Activated T-cell treated with anti-CD3 and anti-CD28 coated beads, Interleukin-2, amount 50 U/mL, for 24 hours (primary cell): ENCODE measurements around the gene PARP8.
"Not testable (repeated sequence)": the region's sequence is repeated elsewhere in the genome, so short reads cannot be mapped to it uniquely, and the experiment has no call there.

Experiments used
- DNase-seq: peaks from one replicate; pipeline ENCODE4 v3.0.0-alpha.2; 2020
- H3K27ac Mint-ChIP-seq: 2 replicates; pipeline ENCODE4 v1.8.0; 2020; ENCODE audit warnings: mild to moderate bottlenecking, mixed read lengths
- H3K27me3 Mint-ChIP-seq: 2 replicates; pipeline ENCODE4 v1.8.0; 2020; ENCODE audit warnings: mixed read lengths
- H3K36me3 Mint-ChIP-seq: 2 replicates; pipeline ENCODE4 v1.8.0; 2020; ENCODE audit warnings: low read depth, mixed read lengths
- H3K4me1 Mint-ChIP-seq: 2 replicates; pipeline ENCODE4 v1.8.0; 2020; ENCODE audit warnings: low read depth, mixed read lengths
- H3K4me3 Mint-ChIP-seq: 2 replicates; pipeline ENCODE4 v1.8.0; 2020; ENCODE audit warnings: mild to moderate bottlenecking, moderate library complexity, mixed read lengths
- H3K9me3 Mint-ChIP-seq: 2 replicates; pipeline ENCODE4 v1.8.0; 2020; ENCODE audit warnings: mixed read lengths

PARP8 gene

DNA sequence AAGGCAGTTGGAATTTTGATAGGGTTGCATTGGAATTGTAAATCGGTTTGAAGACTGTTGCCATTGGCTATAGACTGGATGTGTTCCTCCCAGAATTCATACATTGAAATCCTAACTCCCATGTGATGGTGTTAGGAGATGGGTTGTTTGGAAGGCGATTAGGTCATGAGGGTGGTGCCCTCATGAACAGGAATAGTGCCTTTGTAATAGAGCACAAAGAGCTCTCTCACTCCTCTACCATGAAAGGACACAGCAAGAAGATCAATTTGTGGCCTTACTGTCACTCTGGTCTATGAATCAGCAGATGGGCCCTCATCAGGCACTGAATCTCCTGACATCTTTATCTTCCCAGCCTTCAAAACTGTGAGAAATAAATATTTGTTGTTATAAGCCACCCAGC, 133.2 kb downstream of the PARP8 start:
- H3K9me3 Mint-ChIP-seq, result peaks cover 28% of the 10 kb centered on the region
- no peak for DNase-seq
- H3K27me3 Mint-ChIP-seq, result no peaks in the 10 kb centered on the region
- H3K4me1 Mint-ChIP-seq, result peaks cover 15% of the 10 kb centered on the region
- H3K4me3 Mint-ChIP-seq, result no peak overlapping the region
- peaks cover 86% of the 10 kb centered on the region for H3K36me3 Mint-ChIP-seq
- H3K27ac Mint-ChIP-seq, result no peak overlapping the region

DNA sequence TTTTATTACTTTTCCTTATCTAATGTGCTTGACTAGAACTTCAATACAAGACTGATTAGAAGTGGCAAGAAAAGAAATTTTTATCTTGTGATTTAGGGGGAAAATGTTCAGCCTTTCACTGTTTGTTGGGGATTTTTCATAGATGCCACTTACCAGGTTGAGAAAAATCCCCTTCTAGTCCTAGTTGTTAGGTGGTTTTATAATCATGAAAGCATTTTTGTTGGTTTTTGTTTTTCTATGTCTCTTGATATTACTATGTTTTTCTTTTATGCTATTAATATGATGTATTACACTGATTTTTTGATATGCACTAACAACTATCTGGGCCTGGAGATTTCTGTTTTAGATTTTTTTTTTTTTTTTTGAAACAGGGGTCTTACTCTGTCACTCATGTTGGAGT, 134.0 kb downstream of the PARP8 start:
- Mint-ChIP-seq H3K4me3 (no peak overlapping the region), H3K27me3 (no peaks in the 10 kb centered on the region), H3K27ac (no peak overlapping the region)

DNA sequence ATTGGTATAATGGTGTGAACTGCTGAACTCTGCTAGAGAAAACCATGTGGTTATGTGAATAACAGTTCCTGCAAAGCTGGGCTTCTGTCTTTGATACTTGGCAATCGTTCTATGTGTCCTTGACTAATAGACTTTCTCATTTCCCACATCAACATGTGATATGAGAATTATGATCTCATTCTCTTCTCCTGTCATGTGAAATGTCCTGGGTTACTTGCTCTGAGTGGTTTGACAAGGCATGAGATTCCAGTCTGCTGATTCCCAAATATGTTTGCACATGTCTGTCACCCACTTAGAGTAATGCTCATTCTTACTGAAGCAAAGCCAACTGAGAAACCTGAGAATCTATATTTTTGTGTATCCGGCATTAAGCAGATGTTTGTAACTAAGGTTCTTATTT, 141.2 kb downstream of the PARP8 start:
- peaks cover 11% of the 10 kb centered on the region for H3K9me3 Mint-ChIP-seq
- H3K4me3 Mint-ChIP-seq, result no peak overlapping the region
- H3K4me1 Mint-ChIP-seq, result peaks cover 29% of the 10 kb centered on the region
- H3K36me3 Mint-ChIP-seq, result peaks cover 86% of the 10 kb centered on the region
- H3K27ac Mint-ChIP-seq, result no peak overlapping the region
- no peaks in the 10 kb centered on the region for H3K27me3 Mint-ChIP-seq
- DNase-seq, result no peak

More for the DNA sequence above, 134.0 kb downstream of the PARP8 start:
- Mint-ChIP-seq H3K4me1 (peaks cover 22% of the 10 kb centered on the region), H3K9me3 (peaks cover 28% of the 10 kb centered on the region), H3K36me3 (peaks cover 85% of the 10 kb centered on the region)
- DNase-seq, result no peak

DNA sequence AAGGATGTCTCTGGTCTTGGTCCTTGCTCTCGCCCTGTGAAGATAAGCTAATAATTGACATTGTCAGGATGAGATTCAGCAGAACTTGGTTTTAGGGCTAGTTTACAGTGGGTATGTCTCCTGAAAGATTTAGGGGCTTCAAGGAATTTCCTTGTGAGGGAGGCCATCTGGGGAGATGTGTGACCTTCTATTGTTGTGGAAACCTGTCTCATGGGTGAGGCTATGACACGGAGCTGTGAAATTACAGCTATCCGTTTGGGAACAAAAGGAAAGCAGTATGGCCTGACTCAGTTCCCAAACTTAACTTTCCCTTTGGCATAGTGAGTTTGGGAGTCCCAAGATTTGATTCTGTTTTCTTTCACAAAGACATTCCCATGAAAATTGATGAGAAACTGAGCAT, 142.0 kb downstream of the PARP8 start:
- Mint-ChIP-seq H3K4me3 (no peak overlapping the region), H3K27me3 (no peaks in the 10 kb centered on the region), H3K4me1 (peaks cover 28% of the 10 kb centered on the region), H3K9me3 (peaks cover 4% of the 10 kb centered on the region), H3K27ac (no peak overlapping the region), H3K36me3 (peaks cover 79% of the 10 kb centered on the region)
- no peak for DNase-seq

DNA sequence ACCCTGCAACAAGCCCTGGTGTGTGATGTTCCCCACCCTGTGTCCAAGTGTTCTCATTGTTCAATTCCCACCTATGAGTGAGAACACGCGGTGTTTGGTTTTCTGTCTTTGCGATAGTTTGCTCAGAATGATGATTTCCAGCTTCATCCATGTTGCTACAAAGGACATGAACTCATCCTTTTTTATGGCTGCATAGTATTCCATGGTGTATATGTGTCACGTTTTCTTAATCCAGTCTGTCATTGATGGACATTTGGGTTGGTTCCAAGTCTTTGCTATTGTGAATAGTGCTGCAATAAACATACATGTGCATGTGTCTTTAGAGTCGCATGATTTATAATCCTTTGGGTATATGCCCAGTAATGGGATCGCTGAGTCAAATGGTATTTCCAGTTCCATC, 145.3 kb downstream of the PARP8 start:
- not testable (repeated sequence) for H3K27ac Mint-ChIP-seq, H3K4me3 Mint-ChIP-seq, H3K4me1 Mint-ChIP-seq, H3K9me3 Mint-ChIP-seq, DNase-seq, H3K27me3 Mint-ChIP-seq
- peaks cover 76% of the 10 kb centered on the region for H3K36me3 Mint-ChIP-seq

DNA sequence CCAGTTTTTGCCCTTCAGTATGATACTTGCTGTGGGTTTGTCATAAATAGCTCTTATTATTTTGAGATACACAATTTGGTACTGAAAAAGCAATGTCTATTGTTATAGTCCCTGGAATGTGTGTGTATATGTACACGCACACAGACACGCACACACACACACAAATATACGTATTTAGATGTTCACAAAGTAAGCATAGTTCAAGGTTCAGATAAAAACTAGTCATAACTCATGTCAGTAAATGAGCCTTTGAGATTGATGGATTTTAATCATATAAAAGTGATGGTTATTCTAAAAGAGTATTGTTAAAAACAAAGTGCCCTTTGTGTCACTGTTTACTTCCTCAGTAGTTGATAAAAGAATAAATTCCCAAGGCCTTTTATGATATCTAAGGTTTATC, 147.3 kb downstream of the PARP8 start:
- H3K27me3 Mint-ChIP-seq, result no peaks in the 10 kb centered on the region
- H3K27ac Mint-ChIP-seq, result no peak overlapping the region
- H3K9me3 Mint-ChIP-seq, result no peaks in the 10 kb centered on the region
- no peak overlapping the region for H3K4me3 Mint-ChIP-seq
- peaks cover 72% of the 10 kb centered on the region for H3K36me3 Mint-ChIP-seq
- no peak for DNase-seq
- H3K4me1 Mint-ChIP-seq, result peaks cover 2% of the 10 kb centered on the region

DNA sequence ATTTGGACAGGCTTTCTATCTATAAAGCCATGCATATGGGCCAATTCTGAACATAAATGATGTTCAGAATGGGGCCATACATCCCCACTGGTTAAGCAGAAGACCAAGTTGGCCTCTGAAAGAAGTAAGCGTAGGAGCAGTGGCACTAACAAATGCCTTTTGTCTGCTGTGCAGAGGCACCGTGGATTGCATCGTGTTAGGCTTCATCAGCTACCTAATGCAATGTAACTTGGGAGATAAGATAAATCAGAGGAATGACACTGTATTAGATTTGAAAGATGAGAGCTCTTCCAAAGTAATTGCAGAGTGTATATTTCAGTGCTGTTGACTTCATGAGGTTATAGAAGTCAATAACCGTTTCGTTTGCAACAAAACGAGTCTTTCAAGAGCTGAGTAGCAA, 148.1 kb downstream of the PARP8 start:
- H3K4me3 Mint-ChIP-seq, result no peak overlapping the region
- H3K27me3 Mint-ChIP-seq, result no peaks in the 10 kb centered on the region
- peaks cover 2% of the 10 kb centered on the region for H3K4me1 Mint-ChIP-seq
- H3K9me3 Mint-ChIP-seq, result no peaks in the 10 kb centered on the region
- no peak overlapping the region for H3K27ac Mint-ChIP-seq
- peaks cover 70% of the 10 kb centered on the region for H3K36me3 Mint-ChIP-seq
- no peak for DNase-seq

DNA sequence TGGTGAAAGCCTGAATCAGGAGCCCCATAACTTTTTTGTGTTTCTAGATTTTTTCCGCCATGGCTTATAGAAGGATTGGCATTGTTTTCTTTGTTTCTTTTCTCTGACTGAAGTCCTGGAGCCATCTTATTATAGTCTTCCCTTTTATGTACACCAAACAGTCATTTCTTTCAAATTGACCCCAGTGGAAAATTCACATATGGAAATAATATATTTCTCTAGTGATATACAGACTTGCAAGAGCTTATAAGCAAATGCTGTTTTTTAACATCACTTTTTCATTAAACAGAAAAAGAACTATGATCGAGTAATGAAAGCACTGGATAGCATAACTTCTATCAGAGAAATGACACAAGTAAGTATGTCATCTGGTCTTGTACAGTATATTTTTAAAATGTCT, 155.6 kb downstream of the PARP8 start:
- H3K27me3 Mint-ChIP-seq, result no peaks in the 10 kb centered on the region
- H3K36me3 Mint-ChIP-seq, result peaks cover 86% of the 10 kb centered on the region
- H3K4me1 Mint-ChIP-seq, result peaks cover 5% of the 10 kb centered on the region
- H3K4me3 Mint-ChIP-seq, result no peak overlapping the region
- H3K9me3 Mint-ChIP-seq, result no peaks in the 10 kb centered on the region
- H3K27ac Mint-ChIP-seq, result no peak overlapping the region
- no peak for DNase-seq

DNA sequence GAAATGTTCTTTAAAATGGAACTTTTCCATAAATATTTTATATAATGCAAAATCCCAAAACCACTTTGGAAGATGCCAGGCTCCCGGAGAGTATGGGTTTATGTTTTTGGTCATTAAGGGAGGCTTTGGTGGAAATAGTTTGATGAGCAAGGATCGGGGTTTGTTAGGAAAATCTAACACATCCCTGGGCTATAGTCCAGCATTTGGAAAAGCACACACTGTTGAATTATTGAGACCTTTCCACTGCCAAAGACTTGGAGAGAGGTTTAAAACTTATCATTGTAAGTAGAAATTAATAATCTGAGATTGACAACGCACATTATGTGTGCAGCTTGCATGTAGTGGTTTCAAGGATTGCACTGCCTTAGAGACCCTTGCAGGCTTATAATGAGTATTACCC, 156.3 kb downstream of the PARP8 start:
- no peaks in the 10 kb centered on the region for H3K9me3 Mint-ChIP-seq
- peaks cover 86% of the 10 kb centered on the region for H3K36me3 Mint-ChIP-seq
- no peak for DNase-seq
- no peak overlapping the region for H3K27ac Mint-ChIP-seq
- no peak overlapping the region for H3K4me3 Mint-ChIP-seq
- H3K4me1 Mint-ChIP-seq, result peaks cover 5% of the 10 kb centered on the region
- no peaks in the 10 kb centered on the region for H3K27me3 Mint-ChIP-seq

DNA sequence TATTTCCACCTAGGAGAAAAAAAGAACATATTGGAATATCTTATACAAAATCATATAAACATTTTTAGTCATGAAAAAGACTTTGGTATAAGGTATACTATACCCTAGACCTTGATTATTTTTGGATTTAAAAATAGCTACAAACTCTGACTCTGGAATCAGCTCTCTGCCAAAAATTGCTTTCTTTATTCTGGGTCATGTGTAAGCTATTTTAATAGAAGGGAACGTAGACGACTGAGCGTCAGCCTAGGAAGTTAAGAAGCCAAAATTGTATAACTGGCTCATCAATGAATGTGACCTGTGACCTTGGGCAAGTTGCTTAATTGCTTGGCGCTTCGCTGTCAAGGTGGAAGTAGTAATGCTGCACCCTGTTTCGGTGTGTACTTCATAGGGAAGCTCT, 157.1 kb downstream of the PARP8 start:
- Mint-ChIP-seq H3K9me3 (no peaks in the 10 kb centered on the region), H3K4me3 (no peak overlapping the region), H3K4me1 (peaks cover 5% of the 10 kb centered on the region), H3K27me3 (no peaks in the 10 kb centered on the region), H3K36me3 (peaks cover 87% of the 10 kb centered on the region), H3K27ac (no peak overlapping the region)
- no peak for DNase-seq

DNA sequence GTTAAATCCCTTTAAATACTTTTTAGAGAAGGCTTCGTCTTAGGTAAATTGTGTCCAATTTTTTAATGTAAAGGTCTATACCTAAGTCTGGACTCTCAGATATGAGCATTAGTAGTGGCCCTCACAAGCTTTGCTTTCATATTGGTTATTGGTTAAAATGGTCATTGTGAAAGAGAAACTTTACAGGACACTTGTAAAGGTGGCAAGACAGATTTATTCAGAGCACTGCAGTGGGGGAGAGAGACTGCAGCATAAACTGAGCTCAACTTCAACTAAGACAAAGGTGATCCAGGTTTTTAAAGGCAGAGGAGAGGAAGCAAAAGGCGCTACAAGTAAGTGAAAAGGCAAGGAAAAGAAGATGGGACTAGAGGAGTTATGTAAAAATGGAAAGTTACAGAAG, 157.7 kb downstream of the PARP8 start:
- peaks cover 5% of the 10 kb centered on the region for H3K4me1 Mint-ChIP-seq
- no peak overlapping the region for H3K4me3 Mint-ChIP-seq
- peaks cover 88% of the 10 kb centered on the region for H3K36me3 Mint-ChIP-seq
- H3K9me3 Mint-ChIP-seq, result no peaks in the 10 kb centered on the region
- DNase-seq, result no peak
- peak overlapping the region; percentile 8 for H3K27ac Mint-ChIP-seq
- H3K27me3 Mint-ChIP-seq, result no peaks in the 10 kb centered on the region

DNA sequence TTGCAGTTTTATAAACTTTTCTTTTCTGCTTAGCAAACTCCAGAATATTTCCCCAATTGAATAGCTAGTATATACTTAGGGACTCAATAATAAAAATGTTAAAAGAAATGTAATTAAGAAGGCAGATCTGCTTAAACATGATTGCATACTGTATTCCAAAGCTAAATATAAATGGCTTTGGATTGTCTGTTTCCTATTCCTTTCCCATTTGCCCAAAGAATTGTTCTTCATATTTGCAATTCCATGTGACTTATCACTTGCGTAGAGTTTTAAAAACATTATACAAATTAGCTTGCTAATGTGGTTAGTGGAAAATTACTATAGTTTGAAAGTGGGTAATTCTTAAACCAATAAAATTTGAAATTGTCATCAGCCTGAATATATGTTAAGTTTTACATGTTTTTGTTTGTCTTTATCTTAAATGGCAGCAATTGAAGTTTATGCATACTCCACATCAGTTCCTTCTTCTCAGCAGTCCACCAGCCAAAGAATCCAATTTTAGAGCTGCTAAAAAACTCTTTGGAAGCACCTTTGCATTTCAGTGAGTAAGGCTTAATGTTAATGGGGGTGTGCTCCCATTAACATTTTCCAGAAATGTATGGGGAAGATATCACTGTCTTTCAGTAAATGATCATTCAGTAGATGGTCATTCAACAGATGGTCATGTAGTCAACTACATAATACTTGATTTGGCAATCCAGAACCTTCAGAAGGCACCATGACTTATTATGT, 161.2 kb downstream of the PARP8 start:
- Mint-ChIP-seq H3K9me3 (no peaks in the 10 kb centered on the region), H3K27me3 (no peaks in the 10 kb centered on the region), H3K4me3 (no peak overlapping the region), H3K36me3 (peaks cover 80% of the 10 kb centered on the region), H3K27ac (peak overlapping the region; percentile 7), H3K4me1 (peaks cover 5% of the 10 kb centered on the region)
- DNase-seq, result no peak

DNA sequence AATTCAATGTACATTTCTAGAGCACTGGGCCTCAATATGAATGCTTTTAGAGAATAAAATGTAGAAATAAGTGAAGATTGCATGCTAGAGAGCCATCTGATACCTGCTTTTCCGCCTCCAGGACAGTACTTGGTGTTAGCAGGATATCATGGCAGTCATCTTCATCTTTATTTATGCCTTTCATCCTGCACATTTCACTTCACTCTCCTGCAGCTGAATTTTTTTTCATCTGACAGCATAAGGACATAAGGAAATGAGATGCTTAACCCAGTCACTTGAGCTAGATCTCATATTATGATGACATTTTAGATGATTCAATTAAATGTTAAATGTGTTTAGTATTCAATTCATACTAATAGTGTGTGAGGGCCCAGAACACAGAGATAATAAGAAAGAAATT, 162.6 kb downstream of the PARP8 start:
- H3K27me3 Mint-ChIP-seq, result no peaks in the 10 kb centered on the region
- H3K4me1 Mint-ChIP-seq, result peaks cover 5% of the 10 kb centered on the region
- H3K9me3 Mint-ChIP-seq, result no peaks in the 10 kb centered on the region
- H3K4me3 Mint-ChIP-seq, result no peak overlapping the region
- no peak for DNase-seq
- peaks cover 77% of the 10 kb centered on the region for H3K36me3 Mint-ChIP-seq
- H3K27ac Mint-ChIP-seq, result no peak overlapping the region

DNA sequence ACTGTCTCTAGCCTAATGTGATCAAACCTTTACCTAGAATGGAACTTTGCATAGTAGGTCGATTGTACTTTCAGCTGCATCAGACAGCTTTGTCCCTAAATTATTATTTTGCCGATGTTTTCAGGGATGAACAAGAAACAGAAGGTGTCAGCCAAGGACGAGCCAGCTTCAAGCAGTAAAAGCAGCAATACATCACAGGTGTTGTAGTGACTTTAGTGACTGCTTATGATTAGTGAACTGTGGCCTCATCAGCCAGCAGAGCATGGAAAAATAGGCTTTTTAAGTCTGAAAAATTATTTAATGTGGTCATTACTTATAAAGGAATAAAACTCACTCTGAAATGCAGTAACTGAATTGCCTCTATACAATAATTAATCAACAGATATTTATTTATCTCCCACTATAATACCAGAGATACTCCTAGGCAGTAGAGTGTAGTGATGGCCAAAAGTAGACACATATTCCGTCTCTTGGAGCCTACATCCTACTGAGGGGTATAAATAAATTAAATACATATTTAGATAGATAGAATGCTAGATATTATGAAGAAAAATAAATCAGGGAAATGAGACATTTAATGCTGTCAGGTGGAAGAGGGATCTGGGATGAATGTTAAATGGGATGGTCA, 166.3 kb downstream of the PARP8 start:
- DNase-seq, result no peak
- H3K4me3 Mint-ChIP-seq, result no peak overlapping the region
- no peaks in the 10 kb centered on the region for H3K4me1 Mint-ChIP-seq
- no peaks in the 10 kb centered on the region for H3K9me3 Mint-ChIP-seq
- H3K27me3 Mint-ChIP-seq, result no peaks in the 10 kb centered on the region
- no peak overlapping the region for H3K27ac Mint-ChIP-seq
- H3K36me3 Mint-ChIP-seq, result peaks cover 78% of the 10 kb centered on the region

DNA sequence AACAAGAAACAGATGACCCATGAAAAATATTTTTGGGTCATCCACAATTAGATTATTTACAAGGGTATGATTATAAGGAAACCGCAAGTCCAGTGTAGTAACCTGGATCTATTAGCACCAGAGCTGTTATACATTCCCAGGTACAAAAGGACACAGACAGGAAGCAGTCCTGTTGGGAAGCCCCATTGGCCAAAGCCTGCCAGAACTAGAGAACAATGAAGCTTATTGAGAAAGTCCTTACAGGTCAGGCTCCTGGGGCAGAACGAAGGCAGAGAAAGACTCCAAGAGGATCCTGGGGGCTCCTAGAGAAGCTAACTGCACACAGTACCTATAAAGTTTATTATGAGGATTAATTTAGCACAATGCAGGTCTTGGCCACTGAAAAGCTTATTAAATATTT, 169.9 kb downstream of the PARP8 start:
- H3K27ac Mint-ChIP-seq, result no peak overlapping the region
- peaks cover 84% of the 10 kb centered on the region for H3K36me3 Mint-ChIP-seq
- H3K4me1 Mint-ChIP-seq, result no peaks in the 10 kb centered on the region
- H3K4me3 Mint-ChIP-seq, result no peak overlapping the region
- H3K9me3 Mint-ChIP-seq, result no peaks in the 10 kb centered on the region
- no peaks in the 10 kb centered on the region for H3K27me3 Mint-ChIP-seq
- no peak for DNase-seq
